ENCODE data around the gene SND1. TPM values are rescaled to one million over a fixed set of nuclear protein-coding genes. Genes with fewer than 3 reads are reported as not detected.

The SND1 gene
- total RNA-seq, 1 donor from 2014 or later: 85.9 TPM

GRCh38 chr7:127997226-127997922, 345.4 kb downstream of the SND1 start:
- no peaks in the 10 kb centered on the region for H3K27me3 ChIP-seq
- intact Hi-C loops (cut with DNase I): no loop called here
- TF ChIP-seq CTCF (IDR thresholded peaks at IDR 0.05): no peak
- no peak for TF ChIP-seq POLR2A (IDR thresholded peaks at IDR 0.05)
- TF ChIP-seq POLR2AphosphoS5 (IDR thresholded peaks at IDR 0.05; ENCODE audit: insufficient read depth in 1 of 2, low read depth in 1 of 2): no peak
- DNase-seq (ENCODE audit: extremely low spot score in 2 of 2): no peak
- H3K36me3 ChIP-seq: peaks cover 0 to 10% of the 10 kb centered on the region in 2 donors
- H3K4me1 ChIP-seq: peaks cover 7% of the 10 kb centered on the region
- no peak overlapping the region for H3K27ac ChIP-seq
- H3K4me3 ChIP-seq: no peak overlapping the region
- H3K9me3 ChIP-seq: no peaks in the 10 kb centered on the region

GRCh38 chr7:127998671-127999070, 346.7 kb downstream of the SND1 start:
- Histone ChIP-seq H3K27ac (no peak overlapping the region), H3K36me3 (peaks cover 0 to 2% of the 10 kb centered on the region in 2 donors), H3K4me3 (no peak overlapping the region), H3K9me3 (no peaks in the 10 kb centered on the region), H3K27me3 (no peaks in the 10 kb centered on the region), H3K4me1 (peaks cover 7% of the 10 kb centered on the region)
- TF ChIP-seq POLR2AphosphoS5 (IDR thresholded peaks at IDR 0.05; ENCODE audit: insufficient read depth in 1 of 2, low read depth in 1 of 2) (no peak), CTCF (IDR thresholded peaks at IDR 0.05) (no peak), POLR2A (IDR thresholded peaks at IDR 0.05) (no peak)
- DNase-seq (ENCODE audit: extremely low spot score in 2 of 2): no peak
- intact Hi-C loops (cut with DNase I): no loop called here

GRCh38 chr7:128000048-128000447, 348.1 kb downstream of the SND1 start:
- Histone ChIP-seq H3K27me3 (no peaks in the 10 kb centered on the region), H3K4me3 (no peak overlapping the region), H3K36me3 (no peaks in the 10 kb centered on the region), H3K27ac (no peak overlapping the region), H3K9me3 (no peaks in the 10 kb centered on the region), H3K4me1 (peaks cover 4% of the 10 kb centered on the region)
- intact Hi-C loops (cut with DNase I): no loop called here
- TF ChIP-seq CTCF (IDR thresholded peaks at IDR 0.05) (no peak), POLR2AphosphoS5 (IDR thresholded peaks at IDR 0.05; ENCODE audit: insufficient read depth in 1 of 2, low read depth in 1 of 2) (no peak)
- DNase-seq (ENCODE audit: extremely low spot score in 2 of 2): no peak

GRCh38 chr7:128000854-128001265, 348.9 kb downstream of the SND1 start:
- Histone ChIP-seq H3K9me3 (no peaks in the 10 kb centered on the region), H3K27me3 (no peaks in the 10 kb centered on the region), H3K4me3 (no peak overlapping the region), H3K27ac (no peak overlapping the region), H3K4me1 (no peaks in the 10 kb centered on the region), H3K36me3 (no peaks in the 10 kb centered on the region)
- DNase-seq (ENCODE audit: extremely low spot score in 2 of 2): no peak
- TF ChIP-seq POLR2AphosphoS5 (IDR thresholded peaks at IDR 0.05; ENCODE audit: insufficient read depth in 1 of 2, low read depth in 1 of 2) (no peak), CTCF (IDR thresholded peaks at IDR 0.05) (no peak), POLR2A (IDR thresholded peaks at IDR 0.05) (no peak)
- intact Hi-C loops (cut with DNase I): no loop called here

GRCh38 chr7:128003167-128003566, 351.2 kb downstream of the SND1 start:
- Histone ChIP-seq H3K27me3 (no peaks in the 10 kb centered on the region), H3K4me3 (no peak overlapping the region), H3K36me3 (no peaks in the 10 kb centered on the region), H3K9me3 (no peaks in the 10 kb centered on the region), H3K27ac (no peak overlapping the region), H3K4me1 (no peaks in the 10 kb centered on the region)
- DNase-seq (ENCODE audit: extremely low spot score in 2 of 2): no peak
- TF ChIP-seq CTCF (IDR thresholded peaks at IDR 0.05) (no peak), POLR2AphosphoS5 (IDR thresholded peaks at IDR 0.05; ENCODE audit: insufficient read depth in 1 of 2, low read depth in 1 of 2) (no peak)
- intact Hi-C loops (cut with DNase I): no loop called here

Data from vagina (tissue), 2 donors.